GM18526 (cell line): Measurements from ENCODE around the gene SIN3B.

Source experiments
- POLR2A ChIP-seq: IDR thresholded peaks from 3 replicates; pipeline ENCODE4 v1.6.1; 2011; ENCODE audit not compliant: insufficient read length; ENCODE audit errors: extremely low read depth

The SIN3B gene

DNA sequence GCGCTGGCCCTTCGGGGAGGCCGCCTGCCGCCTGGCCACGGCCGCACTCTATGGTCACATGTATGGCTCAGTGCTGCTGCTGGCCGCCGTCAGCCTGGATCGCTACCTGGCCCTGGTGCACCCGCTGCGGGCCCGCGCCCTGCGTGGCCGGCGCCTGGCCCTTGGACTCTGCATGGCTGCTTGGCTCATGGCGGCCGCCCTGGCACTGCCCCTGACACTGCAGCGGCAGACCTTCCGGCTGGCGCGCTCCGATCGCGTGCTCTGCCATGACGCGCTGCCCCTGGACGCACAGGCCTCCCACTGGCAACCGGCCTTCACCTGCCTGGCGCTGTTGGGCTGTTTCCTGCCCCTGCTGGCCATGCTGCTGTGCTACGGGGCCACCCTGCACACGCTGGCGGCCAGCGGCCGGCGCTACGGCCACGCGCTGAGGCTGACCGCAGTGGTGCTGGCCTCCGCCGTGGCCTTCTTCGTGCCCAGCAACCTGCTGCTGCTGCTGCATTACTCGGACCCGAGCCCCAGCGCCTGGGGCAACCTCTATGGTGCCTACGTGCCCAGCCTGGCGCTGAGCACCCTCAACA, 60.8 kb downstream of the SIN3B start:
- no peak for TF ChIP-seq POLR2A

DNA sequence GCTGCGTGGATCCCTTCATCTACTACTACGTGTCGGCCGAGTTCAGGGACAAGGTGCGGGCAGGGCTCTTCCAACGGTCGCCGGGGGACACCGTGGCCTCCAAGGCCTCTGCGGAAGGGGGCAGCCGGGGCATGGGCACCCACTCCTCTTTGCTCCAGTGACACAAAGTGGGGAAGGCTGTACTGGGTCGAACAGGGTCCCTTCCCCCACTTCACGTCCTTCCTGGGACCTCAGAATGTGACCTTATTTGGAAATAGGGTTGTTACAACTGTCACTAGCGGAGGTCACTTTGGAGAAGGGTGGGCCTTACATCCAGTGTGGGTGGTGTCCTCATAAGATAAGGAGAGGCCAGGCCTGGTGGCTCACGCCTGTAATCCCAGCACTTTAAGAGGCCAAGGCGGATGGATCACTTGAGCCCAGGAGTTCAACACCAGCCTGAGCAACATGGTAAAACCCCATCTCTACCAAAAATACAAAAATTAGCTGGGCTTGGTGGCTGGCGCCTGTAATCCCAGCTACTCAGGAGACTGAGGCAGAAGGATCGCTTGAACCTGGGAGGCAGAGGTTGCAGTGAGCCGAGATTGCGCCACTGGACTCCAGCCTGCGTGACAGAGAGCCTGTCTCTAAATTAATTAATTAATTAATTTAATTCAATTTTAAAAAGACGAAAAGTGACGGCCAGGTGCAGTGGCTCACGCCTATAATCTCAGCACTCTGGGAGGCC, 61.4 kb downstream of the SIN3B start:
- no peak for TF ChIP-seq POLR2A

DNA sequence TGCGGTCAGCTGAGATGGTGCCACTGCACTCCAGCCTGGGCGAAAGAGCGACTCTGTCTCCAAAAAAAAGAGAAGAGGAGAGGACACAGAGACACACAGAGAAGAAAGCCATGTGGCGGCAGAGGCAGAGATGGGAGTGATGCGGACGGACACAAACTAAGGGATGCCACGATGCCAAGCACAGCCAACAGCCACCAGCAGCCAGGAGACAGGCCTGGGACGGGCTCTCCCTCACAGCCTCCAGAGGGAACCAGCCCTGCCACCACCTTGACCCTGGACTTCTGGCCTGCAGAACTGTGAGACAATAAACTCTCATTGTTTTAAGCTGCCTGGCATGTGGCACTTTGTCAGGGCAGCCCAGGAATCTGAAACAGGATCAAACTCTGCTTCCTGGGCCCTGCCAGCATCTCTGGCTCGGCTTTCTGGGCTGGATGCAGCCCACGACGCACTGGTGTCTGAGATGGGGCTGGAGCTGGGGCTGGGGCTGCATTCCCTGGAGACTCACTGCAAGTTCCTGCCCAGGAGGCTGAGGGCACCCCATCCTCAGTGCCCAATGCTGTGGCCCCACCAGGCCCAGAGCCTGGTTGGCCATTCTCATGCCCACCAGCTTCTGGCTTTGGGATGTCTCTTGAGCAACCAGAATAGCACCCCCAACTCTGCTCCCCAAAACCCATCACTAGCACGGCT, 62.6 kb downstream of the SIN3B start:
- no peak for TF ChIP-seq POLR2A

DNA sequence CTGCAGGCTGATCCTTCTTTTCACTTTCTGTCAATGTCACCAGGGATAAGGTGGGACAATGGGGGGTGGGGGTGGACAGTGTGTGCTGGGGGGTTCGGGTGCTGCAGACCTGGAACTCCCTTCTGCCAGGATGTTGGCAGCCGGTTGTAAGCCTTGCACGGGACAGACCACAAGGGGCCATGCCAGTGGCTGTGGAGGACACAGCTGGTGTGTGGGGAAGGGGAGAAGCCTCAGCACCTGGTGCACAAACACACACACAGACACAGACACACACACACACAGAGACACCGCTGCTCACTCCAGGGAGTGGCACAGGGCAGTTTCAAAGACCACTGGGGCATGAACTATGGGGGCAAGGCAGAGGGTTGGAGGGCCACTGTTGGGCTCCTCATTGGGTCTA, 63.2 kb downstream of the SIN3B start:
- TF ChIP-seq POLR2A: no peak

DNA sequence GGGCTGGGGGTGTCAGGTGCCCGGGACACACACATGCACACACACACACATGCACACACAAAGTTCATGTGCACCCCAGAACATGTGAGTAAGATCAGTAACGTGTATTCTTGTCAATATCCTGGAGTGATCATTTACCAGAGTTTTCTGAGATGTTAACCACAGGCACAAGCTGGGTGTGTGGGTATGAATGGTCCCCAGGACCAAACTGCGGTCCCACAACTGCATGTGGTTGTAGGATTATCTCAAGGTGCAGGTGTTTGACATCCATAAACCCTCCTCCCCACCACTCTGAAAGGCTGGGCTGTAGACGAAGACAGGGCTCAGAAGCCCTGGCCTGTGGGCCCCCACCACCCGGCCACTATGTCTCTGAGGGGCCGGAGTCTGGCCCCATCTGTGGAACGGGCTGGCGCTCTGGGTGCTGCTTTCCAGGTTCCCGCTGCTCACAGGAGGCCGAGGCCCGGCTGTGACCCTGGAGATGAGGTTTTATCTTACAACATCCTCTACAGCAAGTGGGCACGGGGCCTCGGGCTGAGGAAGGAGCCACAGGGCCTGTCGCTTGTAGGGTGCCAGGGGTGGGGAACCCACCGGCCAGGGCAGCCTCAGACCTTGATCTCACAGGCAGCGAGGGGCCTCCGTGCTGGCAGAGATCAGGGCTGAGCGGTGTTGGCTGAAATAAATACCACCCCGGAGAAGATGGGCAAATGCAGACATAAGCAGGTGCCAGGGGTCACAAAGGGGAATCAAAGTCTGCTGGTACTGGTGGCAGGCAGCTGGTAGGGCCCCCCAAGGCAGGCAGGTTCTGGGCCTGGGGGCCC, 63.9 kb downstream of the SIN3B start:
- TF ChIP-seq POLR2A: no peak

DNA sequence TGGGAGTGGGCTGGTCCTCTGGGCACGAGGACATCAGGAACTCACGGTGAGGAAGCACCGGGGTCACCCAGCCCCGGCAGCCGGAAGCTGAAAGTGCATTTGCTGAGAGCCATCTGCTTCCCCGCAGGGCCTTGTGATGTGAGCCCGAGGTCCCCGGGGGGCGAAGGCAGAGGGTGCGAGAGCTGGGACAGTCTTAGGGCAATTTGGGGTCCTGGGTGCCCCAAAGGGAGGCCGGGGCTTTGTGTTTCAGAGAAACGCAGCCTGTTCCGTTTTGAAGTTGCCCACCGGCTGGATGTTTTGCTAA, 64.4 kb downstream of the SIN3B start:
- TF ChIP-seq POLR2A: peak; percentile 12

DNA sequence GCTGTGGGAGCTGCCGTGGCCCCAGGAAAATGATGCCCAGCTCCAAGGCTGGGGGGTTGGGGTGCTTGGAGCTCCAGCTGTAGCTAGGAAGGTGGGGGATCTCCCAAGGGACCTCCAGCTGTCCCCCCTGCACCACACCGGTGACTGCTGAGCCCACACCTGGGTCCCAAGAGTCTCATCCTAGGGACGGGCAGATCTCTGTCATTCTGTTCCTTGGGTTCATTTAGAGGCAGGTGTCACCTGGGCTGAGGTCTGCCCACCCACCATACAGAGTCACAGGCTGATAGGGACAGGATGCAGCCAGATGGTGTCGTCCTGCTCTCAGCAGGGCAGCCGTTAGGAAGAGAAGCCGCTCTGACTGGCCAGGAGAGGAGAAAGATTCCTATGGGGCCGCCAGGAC, 64.9 kb downstream of the SIN3B start:
- no peak for TF ChIP-seq POLR2A

DNA sequence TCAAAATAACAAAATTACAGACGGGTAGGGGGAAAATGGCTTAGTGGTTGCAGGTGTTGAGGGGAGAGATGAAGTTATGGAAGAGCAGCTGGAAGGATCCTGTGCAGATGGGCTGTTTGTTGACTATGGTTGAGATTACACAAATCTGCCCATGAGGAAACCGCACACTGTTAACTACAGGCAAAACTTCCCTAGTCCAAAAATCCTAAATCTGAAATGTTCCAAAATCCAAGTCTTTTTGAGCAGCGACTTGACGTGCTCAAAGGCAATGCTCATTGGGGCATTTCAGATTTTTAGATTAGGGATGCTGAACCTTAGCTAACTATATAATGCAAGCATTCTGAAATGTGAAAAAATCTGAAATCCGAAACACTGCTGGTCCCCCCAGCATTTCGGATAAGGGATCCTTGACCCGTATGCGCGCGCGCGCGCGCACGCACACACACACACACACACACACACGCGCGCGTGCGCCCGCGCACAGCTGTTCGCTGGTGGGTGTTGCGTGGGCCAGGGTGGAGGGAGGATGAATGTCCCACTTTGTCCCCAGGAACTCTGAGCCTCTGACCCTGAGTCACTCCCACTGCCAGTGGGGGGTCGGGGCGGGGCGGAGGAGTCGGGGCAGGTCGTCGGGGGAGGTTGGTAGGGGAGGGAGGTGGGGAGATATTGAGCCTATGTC, 66.4 kb downstream of the SIN3B start:
- no peak for TF ChIP-seq POLR2A

DNA sequence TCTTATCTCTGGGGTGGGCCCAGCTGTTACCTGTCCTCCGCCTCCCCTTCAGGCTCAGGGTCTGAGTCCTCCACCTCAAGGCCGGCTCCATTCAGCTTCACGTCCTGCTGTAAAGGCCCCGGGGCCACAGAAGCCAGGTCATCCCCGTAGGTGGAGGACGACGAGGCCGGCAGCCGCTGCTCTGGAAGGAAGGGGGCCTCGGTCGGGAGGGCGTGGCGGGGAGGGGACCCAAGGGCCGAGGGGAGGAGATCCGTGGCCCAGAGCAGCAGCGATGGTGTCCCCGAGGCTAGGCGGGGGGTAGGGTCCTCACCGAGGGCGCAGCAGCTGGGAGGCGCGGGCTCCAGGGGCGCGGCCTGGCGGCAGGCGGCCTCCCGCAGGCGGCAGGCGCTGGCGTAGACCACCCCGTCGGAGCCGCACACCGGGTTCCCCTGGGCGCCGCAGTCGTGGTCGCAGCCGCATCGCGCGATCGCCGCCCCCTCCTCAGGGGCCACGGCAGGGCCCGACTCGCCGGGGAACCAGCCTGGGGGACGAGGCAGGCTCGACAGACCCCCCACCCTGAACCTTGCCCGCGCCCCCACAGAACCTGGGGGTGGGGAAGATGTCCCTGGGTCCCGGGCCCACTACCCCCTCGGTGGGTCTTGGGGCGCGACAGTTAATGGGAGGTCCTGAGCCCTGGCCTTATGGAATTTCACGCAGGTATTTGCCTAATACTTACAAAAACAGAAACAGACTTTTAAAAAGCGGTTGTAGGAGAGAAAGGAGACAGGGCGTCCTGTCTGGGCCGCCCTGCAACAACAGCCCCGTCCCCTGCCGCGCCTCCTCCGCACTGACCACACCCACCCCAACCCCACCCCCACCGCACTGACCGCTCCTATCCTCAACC, 67.2 kb downstream of the SIN3B start:
- no peak for TF ChIP-seq POLR2A

DNA sequence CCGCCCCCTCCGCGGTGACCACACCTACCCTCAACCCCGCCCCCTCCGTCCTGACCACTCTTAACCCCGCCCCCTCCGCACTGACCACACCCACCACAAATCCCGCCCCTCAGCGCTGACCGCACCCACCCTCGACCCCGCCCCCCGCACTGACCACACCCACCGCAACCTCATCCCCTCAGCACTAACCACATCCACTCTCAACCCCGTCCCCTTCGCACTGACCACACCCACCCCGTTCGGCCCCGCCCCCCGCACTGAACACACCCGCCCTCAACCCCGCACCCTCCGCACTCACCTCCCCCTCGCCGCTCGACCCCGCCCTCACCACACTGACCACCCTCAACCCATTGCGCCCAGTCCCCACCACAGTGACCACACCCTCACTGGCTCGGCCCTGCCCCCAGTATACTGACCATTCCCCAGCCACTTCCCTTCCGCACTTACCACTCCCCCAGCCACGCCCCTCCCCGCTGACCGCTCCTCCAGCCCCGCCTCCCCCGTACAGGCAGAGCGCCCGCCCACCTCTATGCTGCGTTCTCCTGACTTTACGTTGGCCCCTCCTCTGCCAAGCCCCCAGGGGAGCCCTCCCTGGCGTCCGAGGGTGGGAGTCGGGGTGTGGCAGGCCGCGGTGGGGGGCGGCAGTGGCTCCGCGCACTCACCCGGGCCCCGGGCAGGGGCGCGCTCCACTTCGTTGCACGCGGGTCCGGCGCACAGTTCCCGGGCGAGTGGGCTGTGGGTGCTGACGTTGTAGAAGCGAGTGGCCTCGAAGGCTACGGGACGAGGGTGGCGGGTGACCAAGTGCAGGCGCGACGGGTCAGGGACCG, 68.0 kb downstream of the SIN3B start:
- TF ChIP-seq POLR2A: peak; percentile 21

DNA sequence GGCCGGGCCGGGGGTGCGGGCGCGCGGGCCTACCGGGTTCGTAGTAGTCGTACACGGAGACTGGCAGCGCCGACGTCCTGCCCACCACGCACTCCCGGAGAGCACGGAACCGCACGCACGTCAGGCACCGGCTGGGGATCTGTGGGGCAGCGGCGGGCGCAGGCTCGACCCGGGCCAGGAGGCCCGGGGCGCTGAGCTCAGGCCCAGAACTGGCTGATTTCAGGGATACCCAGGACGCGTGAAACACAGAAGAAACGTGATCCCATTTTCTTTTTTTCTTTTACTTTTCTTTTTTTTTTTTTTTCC, 68.6 kb downstream of the SIN3B start:
- TF ChIP-seq POLR2A: no peak

DNA sequence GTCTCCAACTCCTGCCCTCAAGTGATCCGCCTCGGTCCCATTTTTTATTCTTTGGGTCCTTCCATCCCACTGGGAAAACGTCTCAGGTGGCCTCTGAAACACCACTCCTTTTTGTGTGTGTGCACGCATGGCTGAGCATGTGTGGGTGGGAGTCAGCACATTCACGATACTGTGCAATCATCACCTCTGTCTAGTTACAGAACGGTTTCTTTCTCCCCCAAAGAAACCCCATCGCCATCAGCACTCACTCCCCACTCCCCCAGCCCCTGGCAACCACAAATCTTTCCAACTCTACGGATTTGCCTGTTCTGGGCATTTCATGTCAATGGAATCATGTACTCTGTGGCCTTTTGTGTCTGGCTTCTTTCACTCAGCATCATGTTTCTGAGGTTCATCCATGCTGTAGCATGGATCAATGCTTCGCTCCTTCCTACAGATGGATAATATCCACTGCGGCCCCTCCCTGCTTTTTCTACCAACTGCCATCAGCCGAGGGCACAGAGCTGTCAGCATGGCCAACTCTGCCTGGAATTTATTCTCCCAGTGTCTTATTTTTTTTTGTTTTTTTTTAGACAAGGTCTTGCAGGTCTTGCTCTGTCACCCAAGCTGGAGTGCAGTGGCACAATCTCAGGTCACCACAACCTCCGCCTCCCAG, 69.3 kb downstream of the SIN3B start:
- TF ChIP-seq POLR2A: no peak

DNA sequence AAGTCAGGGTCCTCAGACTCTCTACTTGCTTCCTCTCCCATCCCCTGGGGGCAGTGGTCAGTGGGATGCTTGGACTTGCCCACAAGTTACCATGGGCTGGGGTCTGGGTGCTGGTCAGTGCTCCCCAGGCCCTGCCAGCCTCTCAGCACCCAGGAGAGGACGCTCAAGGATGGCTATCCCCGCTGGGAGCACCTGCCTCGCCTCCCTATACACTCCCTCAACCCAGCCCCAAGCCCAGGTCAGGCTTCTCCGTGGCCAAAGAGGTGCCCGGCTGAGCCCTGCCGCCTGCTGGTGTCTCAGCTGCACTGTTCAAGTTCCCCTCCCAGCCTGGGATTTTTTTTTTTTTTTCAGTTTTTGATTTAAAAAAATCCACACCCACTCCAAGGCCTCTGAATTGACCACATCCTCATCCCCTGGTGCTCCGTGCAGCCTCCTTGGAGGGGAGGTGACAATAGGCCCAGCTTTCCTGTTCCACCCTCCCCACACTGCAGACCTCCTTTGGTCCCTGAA, 70.4 kb downstream of the SIN3B start:
- TF ChIP-seq POLR2A: no peak
